ENCODE results near the gene GPR142.

The GPR142 gene

DNA sequence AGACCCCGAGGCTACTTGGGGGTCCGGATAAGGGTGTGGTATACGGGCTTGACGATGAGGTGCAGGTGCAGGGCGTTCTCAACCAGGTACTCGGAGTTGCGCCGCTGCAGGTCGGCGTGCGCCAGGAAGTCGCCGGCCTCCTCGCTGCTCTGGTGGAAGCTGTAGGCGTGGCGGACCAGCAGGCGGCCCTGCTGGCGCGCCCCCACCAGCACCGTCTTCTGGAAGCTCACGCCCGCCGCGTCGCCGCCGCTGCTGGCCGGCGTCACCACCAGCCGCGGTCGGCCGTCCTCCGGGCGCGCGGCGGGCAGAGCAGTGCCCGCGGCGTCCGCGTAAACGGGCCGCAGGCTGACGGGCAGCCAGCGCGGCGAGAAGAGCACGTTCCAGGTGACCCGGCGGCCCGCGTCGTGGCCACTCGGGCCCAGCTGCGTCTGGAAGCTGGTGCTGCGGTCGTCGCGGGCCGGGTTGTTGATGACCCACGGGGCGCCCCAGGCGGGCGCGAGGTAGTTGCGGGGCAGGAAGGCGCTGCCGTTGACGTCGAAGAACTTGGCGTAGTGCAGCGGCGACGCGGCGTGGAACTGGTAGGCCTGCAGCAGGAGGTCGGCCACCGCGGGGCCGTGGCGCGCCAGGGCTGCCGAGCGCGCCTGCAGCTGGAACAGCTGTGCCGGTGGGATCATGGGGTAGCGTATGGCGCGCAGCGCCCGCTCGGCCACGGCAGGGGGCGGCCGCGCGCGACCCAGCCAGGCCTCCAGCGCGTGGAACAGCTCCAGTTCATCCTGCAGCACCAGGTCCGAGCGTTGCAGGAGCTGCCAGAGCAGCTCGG, 10.4 kb upstream of the GPR142 start:
- Histone ChIP-seq H3K36me3 (ENCODE audit: control insufficient read depth, insufficient read depth, low read length) (no peaks in the 10 kb centered on the region), H3K27me3 (replicated peaks; ENCODE audit: control insufficient read depth, insufficient read depth, low read length) (no peaks in the 10 kb centered on the region; the same call in none of the 2 replicates), H3K4me3 (replicated peaks; ENCODE audit: low read depth, low read length) (no peak overlapping the region)
- TF ChIP-seq, protein P1, sequence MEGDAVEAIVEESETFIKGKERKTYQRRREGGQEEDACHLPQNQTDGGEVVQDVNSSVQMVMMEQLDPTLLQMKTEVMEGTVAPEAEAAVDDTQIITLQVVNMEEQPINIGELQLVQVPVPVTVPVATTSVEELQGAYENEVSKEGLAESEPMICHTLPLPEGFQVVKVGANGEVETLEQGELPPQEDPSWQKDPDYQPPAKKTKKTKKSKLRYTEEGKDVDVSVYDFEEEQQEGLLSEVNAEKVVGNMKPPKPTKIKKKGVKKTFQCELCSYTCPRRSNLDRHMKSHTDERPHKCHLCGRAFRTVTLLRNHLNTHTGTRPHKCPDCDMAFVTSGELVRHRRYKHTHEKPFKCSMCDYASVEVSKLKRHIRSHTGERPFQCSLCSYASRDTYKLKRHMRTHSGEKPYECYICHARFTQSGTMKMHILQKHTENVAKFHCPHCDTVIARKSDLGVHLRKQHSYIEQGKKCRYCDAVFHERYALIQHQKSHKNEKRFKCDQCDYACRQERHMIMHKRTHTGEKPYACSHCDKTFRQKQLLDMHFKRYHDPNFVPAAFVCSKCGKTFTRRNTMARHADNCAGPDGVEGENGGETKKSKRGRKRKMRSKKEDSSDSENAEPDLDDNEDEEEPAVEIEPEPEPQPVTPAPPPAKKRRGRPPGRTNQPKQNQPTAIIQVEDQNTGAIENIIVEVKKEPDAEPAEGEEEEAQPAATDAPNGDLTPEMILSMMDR (IDR thresholded peaks at IDR 0.05; ENCODE audit: insufficient read depth, low read length, poor library complexity, severe bottlenecking): no peak
- no peak for DNase-seq (ENCODE audit: extremely low read depth, insufficient read length)

DNA sequence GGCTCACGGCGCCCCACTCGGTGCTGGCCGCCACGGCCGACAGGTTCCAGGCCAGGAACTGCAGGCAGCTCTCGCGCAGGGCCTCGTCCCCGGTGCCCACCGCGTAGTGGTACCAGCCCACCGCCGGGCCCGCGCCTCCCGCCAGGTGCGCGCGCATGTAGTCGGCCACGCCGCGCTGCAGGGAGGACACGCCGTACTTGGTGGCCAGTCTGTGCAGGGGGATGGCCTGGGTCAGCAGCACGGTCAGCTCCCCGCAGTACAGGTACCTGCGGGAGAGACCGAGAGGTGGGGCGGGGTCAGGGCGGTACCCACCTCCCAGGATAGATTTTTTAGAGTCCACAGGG, 9.9 kb upstream of the GPR142 start:
- TF ChIP-seq, protein P1 (IDR thresholded peaks at IDR 0.05; ENCODE audit: insufficient read depth, low read length, poor library complexity, severe bottlenecking): no peak
- H3K36me3 ChIP-seq (ENCODE audit: control insufficient read depth, insufficient read depth, low read length): no peaks in the 10 kb centered on the region
- H3K4me3 ChIP-seq (replicated peaks; ENCODE audit: low read depth, low read length): no peak overlapping the region
- no peaks in the 10 kb centered on the region; the same call in none of the 2 replicates for H3K27me3 ChIP-seq (replicated peaks; ENCODE audit: control insufficient read depth, insufficient read depth, low read length)
- no peak for DNase-seq (ENCODE audit: extremely low read depth, insufficient read length)

DNA sequence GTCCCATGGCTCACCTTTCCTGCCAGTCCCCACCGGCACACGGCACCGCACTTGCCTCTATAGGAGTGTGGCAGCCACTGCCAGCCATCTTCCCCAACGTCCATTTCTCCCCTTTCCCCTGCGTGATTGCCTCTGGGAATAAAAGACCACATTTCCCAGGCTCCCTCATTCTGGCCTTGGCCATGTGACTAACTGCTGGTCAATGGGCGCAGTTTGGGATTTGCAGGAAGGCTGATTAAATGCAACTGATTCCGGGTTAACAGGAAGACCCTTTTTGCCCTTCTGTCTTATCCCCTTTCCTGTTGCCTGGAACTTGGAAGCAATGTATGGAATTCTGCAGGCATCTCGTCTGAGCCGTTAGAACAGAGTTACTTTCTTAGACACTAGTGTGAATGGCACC, 8.6 kb upstream of the GPR142 start:
- no peak overlapping the region for H3K4me3 ChIP-seq (replicated peaks; ENCODE audit: low read depth, low read length)
- no peak for DNase-seq (ENCODE audit: extremely low read depth, insufficient read length)
- no peaks in the 10 kb centered on the region for H3K36me3 ChIP-seq (ENCODE audit: control insufficient read depth, insufficient read depth, low read length)
- TF ChIP-seq, protein P1 (IDR thresholded peaks at IDR 0.05; ENCODE audit: insufficient read depth, low read length, poor library complexity, severe bottlenecking): no peak
- H3K27me3 ChIP-seq (replicated peaks; ENCODE audit: control insufficient read depth, insufficient read depth, low read length): no peaks in the 10 kb centered on the region; the same call in none of the 2 replicates

DNA sequence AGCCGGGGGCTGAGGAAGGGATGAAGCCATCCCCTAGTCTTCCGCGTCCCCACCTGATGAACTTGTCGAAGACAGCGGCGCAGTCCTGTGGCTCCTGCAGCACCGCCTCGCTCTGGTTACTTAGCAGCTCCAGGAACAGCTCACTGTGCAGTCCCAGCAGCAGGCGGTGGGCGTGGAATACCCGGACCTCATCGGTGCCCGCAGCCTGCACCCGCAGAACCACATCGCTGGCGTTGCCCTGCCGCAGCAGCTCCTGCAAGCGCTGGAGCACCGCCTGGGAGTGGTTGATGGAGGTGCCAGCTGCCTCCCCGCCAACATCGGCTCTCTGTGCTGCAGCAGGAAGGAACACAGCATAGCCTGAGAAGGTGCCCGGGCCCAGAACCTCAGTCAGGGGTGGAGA, 7.4 kb upstream of the GPR142 start:
- TF ChIP-seq, protein P1 (IDR thresholded peaks at IDR 0.05; ENCODE audit: insufficient read depth, low read length, poor library complexity, severe bottlenecking): no peak
- no peaks in the 10 kb centered on the region; the same call in none of the 2 replicates for H3K27me3 ChIP-seq (replicated peaks; ENCODE audit: control insufficient read depth, insufficient read depth, low read length)

DNA sequence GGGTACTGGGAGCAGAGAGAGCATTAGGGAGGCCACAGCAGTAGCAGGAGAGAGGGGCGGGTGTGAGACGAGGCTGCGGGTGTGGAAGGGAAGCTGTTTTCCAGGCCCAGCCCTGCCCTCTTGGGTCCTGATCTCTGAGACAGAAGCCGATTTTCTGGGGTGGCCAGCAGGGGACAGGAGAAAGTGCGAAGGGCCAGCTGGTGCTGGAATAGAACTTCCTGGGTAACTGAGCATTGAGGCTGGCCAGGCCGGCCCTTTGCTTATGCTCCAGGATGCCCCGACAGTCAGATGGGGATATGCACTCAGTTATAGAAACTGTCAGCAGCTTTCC, 6.4 kb upstream of the GPR142 start:
- no peaks in the 10 kb centered on the region; the same call in none of the 2 replicates for H3K27me3 ChIP-seq (replicated peaks; ENCODE audit: control insufficient read depth, insufficient read depth, low read length)

More for the DNA sequence above, 7.4 kb upstream of the GPR142 start:
- no peak for DNase-seq (ENCODE audit: extremely low read depth, insufficient read length)
- Histone ChIP-seq H3K4me3 (replicated peaks; ENCODE audit: low read depth, low read length) (no peak overlapping the region), H3K36me3 (ENCODE audit: control insufficient read depth, insufficient read depth, low read length) (no peaks in the 10 kb centered on the region)

More for the DNA sequence above, 6.4 kb upstream of the GPR142 start:
- Histone ChIP-seq H3K4me3 (replicated peaks; ENCODE audit: low read depth, low read length) (no peak overlapping the region), H3K36me3 (ENCODE audit: control insufficient read depth, insufficient read depth, low read length) (no peaks in the 10 kb centered on the region)
- no peak for DNase-seq (ENCODE audit: extremely low read depth, insufficient read length)
- TF ChIP-seq, protein P1 (IDR thresholded peaks at IDR 0.05; ENCODE audit: insufficient read depth, low read length, poor library complexity, severe bottlenecking): no peak

All from GM06990 (cell line).